ENCODE data around the gene OPCML. TPM values are rescaled to one million over a fixed set of nuclear protein-coding genes. Genes with fewer than 3 reads are reported as not detected.

The OPCML gene
- total and polyA plus RNA-seq, 2 experiments from 2014 or later: 1.2 to 4.4 TPM

DNA sequence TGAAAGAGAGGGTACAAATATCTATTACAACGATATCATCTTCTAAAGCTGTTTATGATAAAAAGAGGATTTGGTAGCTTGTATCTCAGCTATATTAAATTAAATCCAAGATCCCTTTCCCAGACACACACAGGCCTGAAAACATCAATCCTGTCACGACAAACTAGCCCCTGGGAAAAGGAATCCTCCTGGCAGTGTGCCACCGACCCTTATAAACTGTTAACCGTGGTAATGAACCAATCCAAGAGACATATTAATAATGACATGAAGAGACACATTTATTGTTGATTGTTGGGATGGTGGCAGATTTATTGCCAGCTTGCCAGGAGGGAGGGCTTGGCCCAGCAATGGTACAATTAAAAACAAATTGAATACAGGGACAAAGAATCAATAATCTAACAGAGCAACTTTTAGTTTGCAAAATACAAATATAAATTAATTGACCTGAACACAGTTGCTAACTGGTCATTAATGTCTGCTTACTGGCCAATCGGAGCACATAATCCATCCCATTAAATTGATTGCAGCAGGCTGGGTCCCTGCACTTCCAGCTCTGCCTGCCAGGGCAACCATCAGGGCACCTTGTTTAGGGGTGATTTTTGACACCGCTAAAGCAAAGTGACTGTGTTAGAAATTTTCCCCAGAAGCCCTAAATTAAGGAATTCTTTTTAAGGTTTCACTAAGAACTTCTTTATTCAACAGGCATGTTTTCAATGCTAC, 887.6 kb downstream of the OPCML start (continued):
- TF ChIP-seq, protein P1, sequence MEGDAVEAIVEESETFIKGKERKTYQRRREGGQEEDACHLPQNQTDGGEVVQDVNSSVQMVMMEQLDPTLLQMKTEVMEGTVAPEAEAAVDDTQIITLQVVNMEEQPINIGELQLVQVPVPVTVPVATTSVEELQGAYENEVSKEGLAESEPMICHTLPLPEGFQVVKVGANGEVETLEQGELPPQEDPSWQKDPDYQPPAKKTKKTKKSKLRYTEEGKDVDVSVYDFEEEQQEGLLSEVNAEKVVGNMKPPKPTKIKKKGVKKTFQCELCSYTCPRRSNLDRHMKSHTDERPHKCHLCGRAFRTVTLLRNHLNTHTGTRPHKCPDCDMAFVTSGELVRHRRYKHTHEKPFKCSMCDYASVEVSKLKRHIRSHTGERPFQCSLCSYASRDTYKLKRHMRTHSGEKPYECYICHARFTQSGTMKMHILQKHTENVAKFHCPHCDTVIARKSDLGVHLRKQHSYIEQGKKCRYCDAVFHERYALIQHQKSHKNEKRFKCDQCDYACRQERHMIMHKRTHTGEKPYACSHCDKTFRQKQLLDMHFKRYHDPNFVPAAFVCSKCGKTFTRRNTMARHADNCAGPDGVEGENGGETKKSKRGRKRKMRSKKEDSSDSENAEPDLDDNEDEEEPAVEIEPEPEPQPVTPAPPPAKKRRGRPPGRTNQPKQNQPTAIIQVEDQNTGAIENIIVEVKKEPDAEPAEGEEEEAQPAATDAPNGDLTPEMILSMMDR (conservative IDR thresholded peaks at IDR 0.05; ENCODE audit: low read depth in 2 of 2): no peak
- TF ChIP-seq ZNF462 (CRISPR knock-in tag; IDR thresholded peaks at IDR 0.05): no peak
- no peak for TF ChIP-seq JUNB (IDR thresholded peaks at IDR 0.05; ENCODE audit: unreplicated experiment)
- TF ChIP-seq POLR2AphosphoS5 (IDR thresholded peaks at IDR 0.05; ENCODE audit: low read depth): no peak

DNA sequence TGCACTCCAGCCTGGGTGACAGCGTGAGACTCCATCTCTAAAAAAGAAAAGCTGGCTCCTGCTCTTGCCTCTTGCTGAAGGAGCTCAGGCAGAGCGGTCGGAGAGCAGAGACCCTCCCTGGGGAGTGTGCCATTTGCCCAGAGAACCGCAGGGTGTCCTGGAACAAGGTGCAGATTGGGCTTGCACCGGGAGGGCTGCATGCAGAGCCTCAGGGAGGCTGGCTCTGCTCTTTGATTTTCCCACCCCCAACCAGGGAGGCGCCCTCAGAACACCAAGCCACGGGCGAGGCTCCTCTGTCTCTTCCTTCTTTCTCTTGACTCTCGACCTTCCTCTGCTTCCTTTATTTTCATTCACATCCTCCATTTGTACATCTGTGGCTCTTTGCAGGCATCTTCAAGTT, 889.1 kb downstream of the OPCML start:
- Mint-ChIP-seq H3K27ac (no peak overlapping the region), H3K4me1 (peaks cover 29% of the 10 kb centered on the region), H3K36me3 (ENCODE audit: low read depth) (no peaks in the 10 kb centered on the region), H3K4me3 (no peak overlapping the region), H3K27me3 (ENCODE audit: insufficient read depth, low read depth, poor library complexity) (peaks cover 3% of the 10 kb centered on the region), H3K9me3 (no peaks in the 10 kb centered on the region)
- Histone ChIP-seq H3K36me3 (ENCODE audit: insufficient read depth) (no peaks in the 10 kb centered on the region), H3K4me3 (no peak overlapping the region), H2AFZ (peak overlapping the region; percentile 85; the same call in 1 of the 2 replicates), H3K79me2 (replicated peaks; ENCODE audit: insufficient read depth) (no peaks in the 10 kb centered on the region), H3F3A (replicated peaks; ENCODE audit: low read depth) (no peaks in the 10 kb centered on the region), H3K27ac (ENCODE audit: low read depth) (no peak overlapping the region), H3K27me3 (ENCODE audit: insufficient read depth) (no peaks in the 10 kb centered on the region), H3K4me2 (no peak overlapping the region), H4K20me1 (replicated peaks; ENCODE audit: insufficient read depth) (no peaks in the 10 kb centered on the region), H3K9me2 (ENCODE audit: insufficient read depth) (no peaks in the 10 kb centered on the region), H3K4me1 (ENCODE audit: insufficient read depth) (peaks cover 31% of the 10 kb centered on the region)
- DNase-seq (ENCODE audit: low spot score) (no peak), ATAC-seq (peak; percentile 60)
- TF ChIP-seq, protein P1 (conservative IDR thresholded peaks at IDR 0.05; ENCODE audit: low read depth in 2 of 2): 0 out of 4 replicates have a peak, but pooled peaks of 1 of the 2 experiments have one; percentile 1
- TF ChIP-seq, protein P2, sequence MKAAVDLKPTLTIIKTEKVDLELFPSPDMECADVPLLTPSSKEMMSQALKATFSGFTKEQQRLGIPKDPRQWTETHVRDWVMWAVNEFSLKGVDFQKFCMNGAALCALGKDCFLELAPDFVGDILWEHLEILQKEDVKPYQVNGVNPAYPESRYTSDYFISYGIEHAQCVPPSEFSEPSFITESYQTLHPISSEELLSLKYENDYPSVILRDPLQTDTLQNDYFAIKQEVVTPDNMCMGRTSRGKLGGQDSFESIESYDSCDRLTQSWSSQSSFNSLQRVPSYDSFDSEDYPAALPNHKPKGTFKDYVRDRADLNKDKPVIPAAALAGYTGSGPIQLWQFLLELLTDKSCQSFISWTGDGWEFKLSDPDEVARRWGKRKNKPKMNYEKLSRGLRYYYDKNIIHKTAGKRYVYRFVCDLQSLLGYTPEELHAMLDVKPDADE (IDR thresholded peaks at IDR 0.05): no peak

Measured in GM23338 (cell line).